NT2/D1 (cell line): ENCODE data around the gene PKIG.

ENCODE experiments used
- SUZ12 ChIP-seq: IDR thresholded peaks from 2 replicates; pipeline ENCODE4 v1.6.1; 2011; ENCODE audit not compliant: insufficient read length, insufficient read depth; ENCODE audit errors: extremely low read depth
- YY1 ChIP-seq: IDR thresholded peaks from 2 replicates; pipeline ENCODE4 v1.6.1; 2011; ENCODE audit not compliant: insufficient read length, insufficient read depth
- ZNF274 ChIP-seq: IDR thresholded peaks from 2 replicates; pipeline ENCODE4 v1.6.1; 2011; ENCODE audit warnings: mild to moderate bottlenecking, low read depth, low read length

- TF ChIP-seq ZNF274 (no peak), YY1 (no peak), SUZ12 (no peak)
Observed at GRCh38 chr20:44629017-44629385, 46.6 kb downstream of the PKIG start.
